GM13977 (cell line): ENCODE results near the gene PCDHGA7.
"Not testable (repeated sequence)": the region's sequence is repeated elsewhere in the genome, so short reads cannot be mapped to it uniquely, and the experiment has no call there.

ENCODE experiments used
- DNase-seq: peaks from one replicate; pipeline ENCODE4 v3.0.0; 2012; ENCODE audit warnings: low spot score
- in situ Hi-C: fragments of 300-500 bp; cut with MboI; formaldehyde crosslinking; loops from one replicate; pipeline ENCODE4 v1.12.0; 2022; ENCODE audit warnings: low sequenced_read_pairs, low pct_unique_long_range_greater_than_20kb, mixed read lengths, inconsistent platforms; ENCODE audit not compliant: unreplicated experiment
- TF ChIP-seq, protein P1 (sequence below): IDR thresholded peaks from 2 replicates; pipeline ENCODE4 v1.5.1; 2012; ENCODE audit warnings: mild to moderate bottlenecking, control low read depth; ENCODE audit not compliant: insufficient read depth; ENCODE audit errors: extremely low read depth, missing control alignments

Gene PCDHGA7

DNA sequence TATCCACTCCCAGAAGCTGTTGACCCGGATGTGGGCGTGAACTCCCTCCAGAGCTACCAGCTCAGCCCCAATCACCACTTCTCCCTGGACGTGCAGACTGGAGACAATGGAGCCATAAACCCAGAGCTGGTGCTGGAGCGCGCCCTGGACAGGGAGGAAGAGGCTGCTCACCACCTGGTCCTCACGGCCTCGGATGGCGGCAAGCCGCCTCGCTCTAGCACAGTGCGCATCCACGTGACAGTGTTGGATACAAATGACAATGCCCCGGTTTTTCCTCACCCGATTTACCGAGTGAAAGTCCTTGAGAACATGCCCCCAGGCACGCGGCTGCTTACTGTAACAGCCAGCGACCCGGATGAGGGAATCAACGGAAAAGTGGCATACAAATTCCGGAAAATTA lies 10.7 kb downstream of the PCDHGA7 start:
- in situ Hi-C loops: no loop called here
- no peak for DNase-seq
- TF ChIP-seq, protein P1, sequence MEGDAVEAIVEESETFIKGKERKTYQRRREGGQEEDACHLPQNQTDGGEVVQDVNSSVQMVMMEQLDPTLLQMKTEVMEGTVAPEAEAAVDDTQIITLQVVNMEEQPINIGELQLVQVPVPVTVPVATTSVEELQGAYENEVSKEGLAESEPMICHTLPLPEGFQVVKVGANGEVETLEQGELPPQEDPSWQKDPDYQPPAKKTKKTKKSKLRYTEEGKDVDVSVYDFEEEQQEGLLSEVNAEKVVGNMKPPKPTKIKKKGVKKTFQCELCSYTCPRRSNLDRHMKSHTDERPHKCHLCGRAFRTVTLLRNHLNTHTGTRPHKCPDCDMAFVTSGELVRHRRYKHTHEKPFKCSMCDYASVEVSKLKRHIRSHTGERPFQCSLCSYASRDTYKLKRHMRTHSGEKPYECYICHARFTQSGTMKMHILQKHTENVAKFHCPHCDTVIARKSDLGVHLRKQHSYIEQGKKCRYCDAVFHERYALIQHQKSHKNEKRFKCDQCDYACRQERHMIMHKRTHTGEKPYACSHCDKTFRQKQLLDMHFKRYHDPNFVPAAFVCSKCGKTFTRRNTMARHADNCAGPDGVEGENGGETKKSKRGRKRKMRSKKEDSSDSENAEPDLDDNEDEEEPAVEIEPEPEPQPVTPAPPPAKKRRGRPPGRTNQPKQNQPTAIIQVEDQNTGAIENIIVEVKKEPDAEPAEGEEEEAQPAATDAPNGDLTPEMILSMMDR: no peak

- in situ Hi-C loops, DNase-seq: not testable (repeated sequence)
These were observed 12.1 kb downstream of the PCDHGA7 start for GRCh38 chr5:141394401-141395187.

DNA sequence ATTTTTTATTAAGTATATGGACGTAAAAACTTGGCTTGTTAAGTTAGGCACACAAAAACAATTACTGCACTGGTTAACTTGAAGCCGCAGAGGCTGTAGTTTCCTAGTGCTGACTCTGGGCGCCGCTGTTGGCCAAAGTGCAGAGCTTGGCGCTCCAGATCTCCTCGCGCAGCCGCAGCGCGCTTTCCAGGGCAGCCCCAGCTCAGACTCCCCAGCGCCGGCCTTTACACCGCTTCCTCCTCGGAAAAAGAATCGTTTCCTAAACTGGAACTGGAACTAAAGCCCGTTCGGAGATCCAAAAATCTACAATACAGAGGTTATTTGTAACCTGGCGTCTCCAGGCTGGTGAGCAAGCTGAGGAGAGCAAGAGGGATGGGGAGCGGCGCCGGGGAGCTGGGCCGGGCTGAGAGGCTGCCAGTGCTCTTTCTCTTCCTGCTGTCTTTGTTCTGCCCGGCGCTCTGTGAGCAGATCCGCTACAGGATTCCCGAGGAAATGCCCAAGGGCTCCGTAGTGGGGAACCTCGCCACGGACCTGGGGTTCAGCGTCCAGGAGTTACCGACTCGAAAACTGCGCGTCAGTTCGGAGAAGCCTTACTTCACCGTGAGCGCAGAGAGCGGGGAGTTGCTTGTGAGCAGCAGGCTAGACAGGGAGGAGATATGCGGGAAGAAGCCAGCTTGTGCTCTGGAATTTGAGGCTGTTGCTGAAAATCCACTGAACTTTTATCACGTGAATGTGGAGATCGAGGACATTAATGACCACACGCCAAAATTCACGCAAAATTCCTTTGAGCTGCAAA lies 15.4 kb downstream of the PCDHGA7 start, which contains the start of gene PCDHGB5:
Gene PCDHGB5 (plus strand): TSS at position 192 of the 796 bp plus-strand sequence. CDS start 181 bp downstream, at position 373.
- TF ChIP-seq, protein P1: peak; percentile 59
- in situ Hi-C loops, DNase-seq: not testable (repeated sequence)

DNA sequence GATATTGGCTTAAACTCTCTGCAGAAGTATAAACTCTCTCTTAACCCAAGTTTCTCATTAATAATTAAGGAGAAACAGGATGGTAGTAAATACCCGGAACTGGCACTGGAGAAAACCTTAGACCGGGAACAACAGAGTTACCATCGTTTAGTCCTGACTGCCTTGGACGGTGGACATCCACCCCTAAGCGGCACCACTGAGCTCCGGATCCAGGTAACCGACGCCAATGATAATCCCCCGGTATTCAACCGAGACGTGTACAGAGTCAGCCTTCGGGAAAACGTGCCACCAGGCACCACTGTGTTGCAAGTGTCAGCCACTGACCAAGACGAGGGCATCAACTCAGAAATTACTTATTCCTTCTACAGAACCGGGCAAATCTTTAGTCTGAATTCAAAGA lies 16.1 kb downstream of the PCDHGA7 start:
- no peak for DNase-seq
- in situ Hi-C loops: no loop called here
- TF ChIP-seq, protein P1: no peak

GRCh38 chr5:141399555-141400258 lies 17.2 kb downstream of the PCDHGA7 start:
- in situ Hi-C loops: no loop called here
- DNase-seq: no peak
- TF ChIP-seq, protein P1: no peak

- in situ Hi-C loops: no loop called here
- TF ChIP-seq, protein P1: peak; percentile 41
- peak; percentile 68 for DNase-seq
These were observed 20.2 kb downstream of the PCDHGA7 start, which contains the start of gene PCDHGA9 for GRCh38 chr5:141402553-141403243. Gene PCDHGA9 (plus strand): TSS chr5:141402778. CDS start chr5:141402953, 175 bp downstream.
